IPS-20b (cell line): ENCODE data around the gene NEUROD1.

Experiments
- H3K27ac ChIP-seq: one replicate; pipeline ENCODE4 v1.5.1; 2013; ENCODE audit warnings: low read length
- H3K27me3 ChIP-seq: 2 replicates; pipeline ENCODE4 v1.6.1; 2013; ENCODE audit warnings: mild to moderate bottlenecking, low read length, inconsistent platforms; ENCODE audit not compliant: insufficient read depth
- H3K36me3 ChIP-seq: 2 replicates; pipeline ENCODE4 v1.6.1; 2013; ENCODE audit warnings: low read depth, mild to moderate bottlenecking, inconsistent platforms, low read length, moderate library complexity; ENCODE audit not compliant: insufficient read depth
- H3K4me1 ChIP-seq: 2 replicates; pipeline ENCODE4 v1.6.1; 2013; ENCODE audit warnings: mild to moderate bottlenecking, control low read depth, inconsistent platforms, low read length, moderate library complexity; ENCODE audit not compliant: insufficient read depth
- H3K4me3 ChIP-seq: 2 replicates; pipeline ENCODE4 v1.5.1; 2013; ENCODE audit warnings: mild to moderate bottlenecking, low read length, inconsistent platforms
- H3K9ac ChIP-seq: 2 replicates; pipeline ENCODE4 v1.6.1; 2013; ENCODE audit warnings: low read depth, mild to moderate bottlenecking, inconsistent platforms, low read length, moderate library complexity
- H3K9me3 ChIP-seq: 2 replicates; pipeline ENCODE4 v1.6.1; 2013; ENCODE audit warnings: mild to moderate bottlenecking, low read depth, low read length, inconsistent platforms; ENCODE audit not compliant: insufficient read depth

The NEUROD1 gene

DNA sequence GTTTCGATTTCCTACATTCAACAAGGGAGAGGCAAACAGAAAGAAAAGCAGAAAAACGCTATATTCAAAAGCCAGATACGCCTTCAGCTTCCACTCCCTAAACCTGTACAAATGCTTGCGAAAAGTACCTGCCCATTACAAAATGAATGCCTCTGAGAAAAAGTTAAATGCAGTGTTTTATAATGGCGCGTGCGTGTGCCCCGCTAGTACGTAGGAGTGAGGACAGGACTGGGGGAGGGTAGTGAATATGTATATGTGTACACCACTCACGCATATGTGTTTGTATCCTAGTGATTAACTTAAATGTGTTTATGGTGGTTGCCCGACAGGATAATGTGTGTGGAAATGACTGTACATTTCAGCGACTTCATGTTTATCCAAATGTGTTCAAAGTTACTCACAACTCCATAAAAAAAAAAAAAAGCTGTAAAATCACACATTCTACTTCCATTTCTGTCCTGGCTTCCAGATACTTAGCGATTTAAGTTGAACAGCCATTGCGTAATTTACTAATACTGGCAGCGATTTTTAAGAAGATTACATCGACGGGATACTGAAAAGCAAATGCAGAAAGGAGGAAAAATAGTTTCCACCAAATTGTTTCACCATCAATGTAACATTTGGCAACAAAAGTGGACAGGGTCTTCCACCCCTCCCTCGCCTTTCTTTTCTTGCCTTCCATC lies 1.3 kb downstream of the NEUROD1 start:
- Histone ChIP-seq H3K4me3 (no peak overlapping the region), H3K9me3 (peaks cover 11% of the 10 kb centered on the region; the same call in 1 of the 2 replicates)

DNA sequence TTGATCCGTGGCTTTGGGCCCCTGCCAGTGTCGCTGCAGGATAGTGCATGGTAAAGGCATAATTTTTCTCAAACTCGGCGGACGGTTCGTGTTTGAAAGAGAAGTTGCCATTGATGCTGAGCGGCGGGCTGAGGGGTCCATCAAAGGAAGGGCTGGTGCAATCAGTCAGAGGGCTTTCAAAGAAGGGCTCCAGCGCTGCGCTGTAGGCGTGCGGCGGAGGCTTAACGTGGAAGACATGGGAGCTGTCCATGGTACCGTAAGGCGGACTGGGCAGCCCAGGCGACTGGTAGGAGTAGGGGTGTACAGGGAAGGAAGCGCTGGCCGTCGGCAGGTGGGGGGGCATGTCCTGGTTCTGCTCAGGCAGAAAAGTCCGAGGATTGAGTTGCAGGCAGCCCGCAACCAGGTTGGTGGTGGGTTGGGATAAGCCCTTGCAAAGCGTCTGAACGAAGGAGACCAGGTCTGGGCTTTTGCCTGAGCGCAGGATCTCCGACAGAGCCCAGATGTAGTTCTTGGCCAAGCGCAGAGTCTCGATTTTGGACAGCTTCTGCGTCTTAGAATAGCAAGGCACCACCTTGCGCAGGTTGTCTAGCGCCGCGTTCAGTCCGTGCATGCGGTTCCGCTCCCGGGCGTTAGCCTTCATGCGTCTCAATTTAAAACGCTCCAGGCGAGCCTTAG lies 2.3 kb downstream of the NEUROD1 start:
- Histone ChIP-seq H3K9me3 (peaks cover 11% of the 10 kb centered on the region; the same call in 1 of the 2 replicates), H3K9ac (no peak overlapping the region), H3K27ac (no peak overlapping the region), H3K4me1 (peaks cover 17% of the 10 kb centered on the region; the same call in 1 of the 2 replicates), H3K27me3 (peaks cover 100% of the 10 kb centered on the region), H3K4me3 (no peak overlapping the region), H3K36me3 (no peaks in the 10 kb centered on the region)

More for the DNA sequence above, 1.3 kb downstream of the NEUROD1 start:
- no peaks in the 10 kb centered on the region for H3K36me3 ChIP-seq
- peaks cover 18% of the 10 kb centered on the region; the same call in 1 of the 2 replicates for H3K4me1 ChIP-seq
- H3K27me3 ChIP-seq: peaks cover 100% of the 10 kb centered on the region
- H3K27ac ChIP-seq: no peak overlapping the region
- no peak overlapping the region for H3K9ac ChIP-seq

DNA sequence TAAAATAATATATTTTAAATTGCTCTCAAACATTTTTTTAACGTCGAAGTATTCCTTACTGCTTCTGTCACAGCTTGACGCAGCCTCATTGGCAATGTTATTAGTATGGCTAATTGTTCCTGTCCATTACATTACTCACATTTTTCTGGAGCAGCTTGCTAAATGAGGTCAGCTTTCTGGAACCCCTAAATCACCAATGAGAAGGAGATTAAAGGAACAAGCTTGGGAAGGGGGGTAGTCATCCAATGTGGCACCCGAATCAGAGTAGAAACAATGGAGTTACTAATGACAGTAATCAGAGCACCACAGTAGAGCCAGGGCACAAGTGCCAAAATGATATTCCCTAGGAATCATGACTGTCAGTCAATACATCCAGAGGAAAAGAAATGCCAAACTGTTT lies 5.1 kb downstream of the NEUROD1 start:
- peaks cover 2% of the 10 kb centered on the region; the same call in 1 of the 2 replicates for H3K9me3 ChIP-seq

DNA sequence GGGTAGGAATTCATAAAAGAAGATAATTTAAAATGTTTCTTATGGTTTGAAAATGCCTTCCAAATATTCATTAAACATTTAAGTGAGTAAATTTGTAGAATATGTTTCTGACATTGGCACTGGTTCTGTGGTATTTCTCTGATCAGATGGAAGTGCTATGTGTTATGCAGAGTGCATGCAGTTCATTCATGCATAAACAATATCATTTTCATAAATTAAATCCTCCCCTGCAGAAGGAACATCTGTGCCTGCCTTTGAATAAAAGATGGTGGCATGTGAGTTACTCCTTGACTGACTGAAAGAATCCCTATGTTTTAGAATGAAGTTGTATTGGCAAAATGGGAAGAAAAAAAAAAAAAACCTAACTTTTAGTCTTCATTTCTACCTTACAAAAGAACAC lies 5.9 kb downstream of the NEUROD1 start:
- Histone ChIP-seq H3K4me1 (no peaks in the 10 kb centered on the region), H3K36me3 (no peaks in the 10 kb centered on the region), H3K9me3 (peaks cover 2% of the 10 kb centered on the region; the same call in 1 of the 2 replicates), H3K4me3 (no peak overlapping the region), H3K27me3 (peaks cover 95% of the 10 kb centered on the region), H3K27ac (no peak overlapping the region), H3K9ac (no peak overlapping the region)

More for the DNA sequence above, 5.1 kb downstream of the NEUROD1 start:
- Histone ChIP-seq H3K4me1 (peaks cover 5% of the 10 kb centered on the region; the same call in 1 of the 2 replicates), H3K36me3 (no peaks in the 10 kb centered on the region), H3K9ac (no peak overlapping the region), H3K27ac (no peak overlapping the region), H3K27me3 (peaks cover 95% of the 10 kb centered on the region), H3K4me3 (no peak overlapping the region)

DNA sequence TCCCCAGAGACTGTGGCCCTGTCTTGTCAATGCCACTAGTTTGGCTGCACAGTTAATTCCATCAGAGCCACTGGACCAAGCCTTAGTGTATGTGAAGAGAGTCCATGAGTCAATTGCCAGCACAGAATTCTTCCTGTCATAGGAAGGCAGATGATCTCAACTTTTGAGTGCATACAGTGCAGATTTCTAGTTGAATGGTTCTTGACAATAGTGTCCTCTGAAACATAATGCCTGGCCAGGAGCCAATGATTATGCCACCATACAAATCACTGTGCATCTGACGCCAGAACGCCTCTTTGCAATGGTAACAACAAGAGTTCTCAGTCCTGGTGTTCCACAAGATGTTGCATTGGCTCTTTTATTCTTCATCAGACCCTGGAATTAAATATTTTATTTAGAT lies 7.1 kb downstream of the NEUROD1 start:
- no peak overlapping the region for H3K4me3 ChIP-seq
- H3K4me1 ChIP-seq: no peaks in the 10 kb centered on the region
- H3K9ac ChIP-seq: no peak overlapping the region
- no peaks in the 10 kb centered on the region for H3K9me3 ChIP-seq
- H3K36me3 ChIP-seq: no peaks in the 10 kb centered on the region
- H3K27ac ChIP-seq: no peak overlapping the region
- H3K27me3 ChIP-seq: peaks cover 95% of the 10 kb centered on the region

DNA sequence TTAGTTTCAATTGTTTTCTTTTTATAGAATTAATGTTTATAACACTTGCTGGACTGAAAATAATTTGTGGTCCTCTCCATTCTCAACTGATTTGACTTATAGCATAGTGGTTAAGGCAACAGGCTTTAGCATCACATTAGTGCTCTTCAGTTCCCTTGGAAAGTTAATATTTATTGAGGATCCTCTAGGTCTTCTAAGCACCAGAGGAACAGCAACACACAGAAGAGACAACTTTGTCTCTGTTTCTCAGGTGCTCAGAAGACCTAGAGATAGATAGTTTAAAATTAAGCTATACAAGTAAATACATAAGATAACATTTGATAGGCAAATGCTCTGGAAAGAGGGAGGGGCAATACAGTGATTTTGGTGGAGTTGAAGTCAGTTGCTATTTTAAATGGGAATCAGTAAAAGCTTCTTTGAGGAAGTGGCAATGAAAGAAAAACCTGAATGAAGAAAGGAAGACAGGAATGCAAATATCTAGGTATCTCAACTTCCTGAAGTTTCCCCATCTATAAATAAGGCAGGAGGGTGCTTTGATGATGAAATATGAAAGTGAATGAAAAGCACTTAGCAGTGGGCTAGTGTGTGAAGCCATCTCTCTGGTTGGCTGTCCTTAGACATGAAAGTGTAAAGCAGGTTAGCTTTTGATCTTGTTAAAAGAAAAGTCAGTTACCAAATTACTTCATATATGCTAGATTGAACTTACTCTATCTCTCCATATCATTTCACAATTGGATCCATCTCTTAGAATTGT lies 7.9 kb downstream of the NEUROD1 start:
- peaks cover 93% of the 10 kb centered on the region for H3K27me3 ChIP-seq
- H3K4me1 ChIP-seq: peaks cover 4% of the 10 kb centered on the region; the same call in 1 of the 2 replicates
- H3K27ac ChIP-seq: no peak overlapping the region
- H3K9me3 ChIP-seq: no peaks in the 10 kb centered on the region
- H3K36me3 ChIP-seq: no peaks in the 10 kb centered on the region
- H3K4me3 ChIP-seq: no peak overlapping the region
- H3K9ac ChIP-seq: no peak overlapping the region

DNA sequence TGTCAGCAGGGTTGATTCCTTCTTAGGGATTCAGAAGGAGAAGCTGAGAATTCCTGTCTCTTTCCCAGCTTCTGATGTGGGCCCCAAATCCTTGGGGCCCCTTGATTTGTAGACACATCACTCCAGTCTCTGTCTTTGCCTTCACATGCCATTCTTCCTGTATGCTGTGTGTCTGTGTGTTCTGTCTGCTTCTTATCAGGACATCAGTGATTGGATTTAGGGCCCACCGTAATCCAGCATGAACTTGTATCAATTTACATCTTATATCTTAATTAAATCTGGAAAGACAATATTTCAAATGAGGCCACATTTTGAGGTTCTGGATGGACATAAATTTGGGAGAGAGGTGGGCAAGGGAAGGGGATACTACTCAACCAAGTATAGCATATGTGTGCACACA lies 9.7 kb downstream of the NEUROD1 start:
- Histone ChIP-seq H3K27me3 (peaks cover 85% of the 10 kb centered on the region), H3K9ac (no peak overlapping the region), H3K4me1 (peaks cover 13% of the 10 kb centered on the region; the same call in 1 of the 2 replicates), H3K4me3 (no peak overlapping the region), H3K36me3 (no peaks in the 10 kb centered on the region), H3K9me3 (no peaks in the 10 kb centered on the region; the same call in 1 of the 2 replicates), H3K27ac (no peak overlapping the region)

DNA sequence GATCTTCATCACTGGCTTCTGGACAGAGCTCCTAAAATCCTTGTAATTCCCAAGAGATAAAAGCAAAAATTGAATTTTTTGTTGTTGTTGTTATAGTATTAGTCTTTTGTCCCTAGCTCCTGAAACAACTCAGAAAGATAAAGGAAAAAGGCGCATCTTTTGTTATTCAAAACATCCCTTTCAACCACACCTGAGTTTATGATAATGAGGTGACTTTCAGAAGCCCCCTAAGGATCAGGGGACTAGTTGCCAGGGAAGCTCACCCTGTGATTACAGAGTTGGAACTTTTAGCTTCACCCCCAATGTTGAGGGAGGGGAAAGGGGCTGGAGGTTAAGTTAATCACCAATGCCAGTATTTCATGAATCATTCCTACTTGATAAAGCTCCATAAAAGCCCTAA lies 13.1 kb downstream of the NEUROD1 start:
- Histone ChIP-seq H3K9me3 (no peaks in the 10 kb centered on the region; the same call in 1 of the 2 replicates), H3K27ac (no peak overlapping the region), H3K27me3 (peaks cover 64% of the 10 kb centered on the region), H3K36me3 (no peaks in the 10 kb centered on the region), H3K4me1 (peaks cover 13% of the 10 kb centered on the region; the same call in 1 of the 2 replicates), H3K4me3 (peak overlapping the region; percentile 10; the same call in 1 of the 2 replicates), H3K9ac (no peak overlapping the region)

DNA sequence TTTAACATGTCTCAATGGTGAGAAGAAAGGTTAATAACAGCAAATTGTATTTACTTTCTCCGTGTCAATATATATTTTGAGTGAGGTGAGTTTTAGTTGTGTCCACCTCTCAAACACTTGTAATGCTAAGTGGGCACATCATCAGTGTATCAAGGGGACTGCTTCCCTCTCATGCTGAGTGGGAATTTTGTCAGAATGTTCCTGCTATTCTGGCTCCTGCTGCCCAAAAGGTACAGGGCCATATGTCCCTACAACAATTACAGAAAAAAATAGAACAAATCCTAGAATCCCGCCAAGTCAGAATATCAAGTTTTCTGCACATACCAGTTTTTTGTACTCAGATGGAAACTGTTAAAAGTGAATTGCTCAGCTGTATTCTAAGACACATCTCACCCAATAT lies 18.0 kb downstream of the NEUROD1 start:
- Histone ChIP-seq H3K9ac (no peak overlapping the region), H3K4me3 (no peak overlapping the region), H3K27ac (no peak overlapping the region), H3K27me3 (peaks cover 72% of the 10 kb centered on the region), H3K36me3 (no peaks in the 10 kb centered on the region), H3K4me1 (peaks cover 10% of the 10 kb centered on the region; the same call in 1 of the 2 replicates), H3K9me3 (no peaks in the 10 kb centered on the region; the same call in 1 of the 2 replicates)

DNA sequence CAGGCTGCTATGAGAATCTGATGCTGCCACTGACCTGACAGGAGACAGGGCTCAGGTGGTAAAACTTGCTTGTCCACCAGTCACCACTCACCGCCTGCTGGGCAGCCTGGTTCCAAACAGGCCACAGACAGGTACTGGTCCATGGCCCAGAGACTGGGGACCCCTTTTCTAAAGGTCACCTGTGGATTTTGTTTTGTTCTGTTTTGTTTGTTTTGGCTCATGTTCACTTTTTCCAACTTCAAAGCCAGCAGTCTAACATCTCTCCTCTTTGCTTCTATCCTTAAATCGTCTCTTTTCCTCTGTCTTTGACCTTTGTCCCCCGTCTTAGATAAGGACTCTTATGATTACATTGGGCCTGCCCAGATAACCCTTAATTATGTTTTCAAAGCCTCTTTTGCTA lies 20.1 kb downstream of the NEUROD1 start:
- peaks cover 79% of the 10 kb centered on the region for H3K27me3 ChIP-seq
- peaks cover 7% of the 10 kb centered on the region; the same call in 1 of the 2 replicates for H3K4me1 ChIP-seq
- H3K9me3 ChIP-seq: no peaks in the 10 kb centered on the region
- H3K9ac ChIP-seq: no peak overlapping the region
- H3K36me3 ChIP-seq: no peaks in the 10 kb centered on the region
- no peak overlapping the region for H3K27ac ChIP-seq
- H3K4me3 ChIP-seq: no peak overlapping the region

DNA sequence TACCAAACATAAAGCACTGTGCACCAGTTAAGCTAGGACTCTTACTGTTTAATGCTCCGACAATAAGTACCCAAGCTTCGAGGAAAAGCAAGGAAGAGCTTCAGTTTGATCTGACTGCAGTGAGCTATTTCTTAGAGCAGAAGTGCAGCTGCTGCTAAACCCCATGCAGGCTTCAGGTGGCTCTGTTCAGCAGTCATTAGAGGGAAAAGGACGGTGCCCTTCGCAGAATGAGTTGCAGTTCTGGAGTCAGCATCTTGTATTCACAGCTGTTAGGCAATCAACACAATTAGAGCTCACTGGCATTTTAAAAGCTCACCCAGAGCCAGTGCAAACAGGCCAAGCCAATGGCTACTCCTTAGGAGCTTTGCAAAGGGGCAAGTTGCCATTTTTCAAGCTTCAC lies 21.9 kb downstream of the NEUROD1 start:
- peaks cover 96% of the 10 kb centered on the region for H3K27me3 ChIP-seq
- H3K4me1 ChIP-seq: peaks cover 7% of the 10 kb centered on the region; the same call in 1 of the 2 replicates
- no peak overlapping the region for H3K27ac ChIP-seq
- H3K9ac ChIP-seq: no peak overlapping the region
- H3K9me3 ChIP-seq: no peaks in the 10 kb centered on the region
- no peaks in the 10 kb centered on the region for H3K36me3 ChIP-seq
- no peak overlapping the region for H3K4me3 ChIP-seq
